Fibroblast of lung (primary cell): Measurements from ENCODE around the gene NCOA5. TPM values are rescaled to one million over a fixed set of nuclear protein-coding genes. Genes with fewer than 3 reads are reported as not detected.

Experiments used
- DNase-seq, 2 donors: peaks; one replicate each; pipeline versions ENCODE4 v3.0.0 to v3.0.0-alpha.2; 2010; ENCODE audit warnings: low read depth in 2 of 2
- H2AFZ ChIP-seq: 2 replicates; pipeline ENCODE4 v1.5.1; 2012; ENCODE audit warnings: low read length, control low read depth, inconsistent platforms
- H3K27ac ChIP-seq: 2 replicates; pipeline ENCODE4 v1.5.1; 2011; ENCODE audit warnings: low read length, control low read depth; ENCODE audit not compliant: insufficient read depth
- H3K27me3 ChIP-seq: 2 replicates; pipeline ENCODE4 v1.5.1; 2011; ENCODE audit warnings: mild to moderate bottlenecking, low read length; ENCODE audit not compliant: control insufficient read depth, insufficient read depth
- H3K36me3 ChIP-seq: 2 replicates; pipeline ENCODE4 v1.5.1; 2011; ENCODE audit warnings: low read length; ENCODE audit not compliant: control insufficient read depth, insufficient read depth
- H3K4me1 ChIP-seq: 2 replicates; pipeline ENCODE4 v1.5.1; 2011; ENCODE audit warnings: low read length; ENCODE audit not compliant: control insufficient read depth, insufficient read depth; ENCODE audit errors: extremely low read depth
- H3K4me2 ChIP-seq: 2 replicates; pipeline ENCODE4 v1.5.1; 2011; ENCODE audit warnings: low read length, control low read depth; ENCODE audit not compliant: insufficient read depth; ENCODE audit errors: extremely low read depth
- H3K4me3 ChIP-seq, 4 experiments: fragments of 200-600 bp in 1 of 4; sonication (generic) in 1 of 4; replicated peaks in 1 of 4; 2 replicates each; pipeline ENCODE4 v1.5.1; 2011 to 2016; ENCODE audit warnings: low read length in 4 of 4, low read depth in 3 of 4, mild to moderate bottlenecking in 3 of 4, control low read depth in 2 of 4, inconsistent platforms in 1 of 4, mixed read lengths in 1 of 4; ENCODE audit not compliant: insufficient read depth in 1 of 4; ENCODE audit errors: control extremely low read depth in 1 of 4
- H3K79me2 ChIP-seq: 2 replicates; pipeline ENCODE4 v1.5.1; 2012; ENCODE audit warnings: mild to moderate bottlenecking, low read length, inconsistent platforms; ENCODE audit not compliant: control insufficient read depth, insufficient read depth
- H3K9ac ChIP-seq: 2 replicates; pipeline ENCODE4 v1.5.1; 2011; ENCODE audit warnings: mild to moderate bottlenecking, low read length, control low read depth; ENCODE audit not compliant: insufficient read depth
- H3K9me3 ChIP-seq: 2 replicates; pipeline ENCODE4 v1.5.1; 2012; ENCODE audit warnings: low read depth, low read length; ENCODE audit not compliant: control insufficient read depth, insufficient read depth
- H4K20me1 ChIP-seq: 2 replicates; pipeline ENCODE4 v1.5.1; 2011; ENCODE audit warnings: low read length; ENCODE audit not compliant: control insufficient read depth, insufficient read depth; ENCODE audit errors: extremely low read depth
- CTCF ChIP-seq, 2 donors: IDR thresholded peaks in 1 of 2; conservative IDR thresholded peaks in 1 of 2; 1 replicate in 1 of 2; 2 replicates in 1 of 2; pipeline ENCODE4 v1.5.1; 2011 to 2012; ENCODE audit warnings: low read length in 2 of 2, control low read depth in 1 of 2, inconsistent platforms in 1 of 2, low read depth in 1 of 2, mild to moderate bottlenecking in 1 of 2
- EZH2 ChIP-seq: IDR thresholded peaks from 2 replicates; pipeline ENCODE4 v1.5.1; 2012; ENCODE audit warnings: low read length, control low read depth, mild to moderate bottlenecking; ENCODE audit errors: missing control alignments
- polyA plus RNA-seq, 2 donors: library from polyadenylated mRNA; depleted of rRNA in 1 of 2; stranded (reverse) in 1 of 2; unstranded in 1 of 2; fragments of >200 nt; gene quantifications; 2 replicates each; pipeline ENCODE4 v1.2.1, GENCODE V29; 2011 to 2012; ENCODE audit warnings: missing spikeins in 1 of 2
- total RNA-seq: library from RNA; depleted of rRNA; stranded (reverse); fragments of >200 nt; gene quantifications from 2 replicates; pipeline ENCODE4 v1.2.1, GENCODE V29; 2014

NCOA5 gene
- total and polyA plus RNA-seq, 2 donors (not counting 1 experiment from before 2014, with no cell fraction given) = 8.1 to 18.0 TPM

- H3K27ac ChIP-seq = no peak overlapping the region
- H3K79me2 ChIP-seq = no peaks in the 10 kb centered on the region
- H3K4me3 ChIP-seq = no peak overlapping the region
- peaks cover 9% of the 10 kb centered on the region for H3K27me3 ChIP-seq
- DNase-seq = no peak
- H3K36me3 ChIP-seq = no peaks in the 10 kb centered on the region
- no peak overlapping the region for H3K9ac ChIP-seq
- no peaks in the 10 kb centered on the region for H3K9me3 ChIP-seq
- H4K20me1 ChIP-seq = no peaks in the 10 kb centered on the region
- TF ChIP-seq CTCF (conservative IDR thresholded peaks at IDR 0.05 in 1 of 2, IDR thresholded peaks at IDR 0.05 in 1 of 2; ENCODE audit: low read depth in 1 of 2, low read length in 2 of 2) = no peak
- no peak for TF ChIP-seq EZH2
- H3K4me1 ChIP-seq = no peaks in the 10 kb centered on the region
- no peak overlapping the region for H2AFZ ChIP-seq
- H3K4me2 ChIP-seq = no peak overlapping the region
Observed at GRCh38 chr20:46104262-46104661, 14.5 kb upstream of the NCOA5 start.

GRCh38 chr20:46102940-46103339 lies 13.2 kb upstream of the NCOA5 start:
- H3K9ac ChIP-seq = no peak overlapping the region
- H2AFZ ChIP-seq = no peak overlapping the region
- no peaks in the 10 kb centered on the region for H3K79me2 ChIP-seq
- no peak overlapping the region for H3K27ac ChIP-seq
- H4K20me1 ChIP-seq = no peaks in the 10 kb centered on the region
- H3K9me3 ChIP-seq = no peaks in the 10 kb centered on the region
- H3K4me1 ChIP-seq = no peaks in the 10 kb centered on the region
- no peak overlapping the region for H3K4me3 ChIP-seq
- no peak overlapping the region for H3K4me2 ChIP-seq
- no peaks in the 10 kb centered on the region for H3K36me3 ChIP-seq
- TF ChIP-seq CTCF (conservative IDR thresholded peaks at IDR 0.05 in 1 of 2, IDR thresholded peaks at IDR 0.05 in 1 of 2; ENCODE audit: low read depth in 1 of 2, low read length in 2 of 2) = no peak
- TF ChIP-seq EZH2 = no peak
- no peak for DNase-seq
- H3K27me3 ChIP-seq = peaks cover 19% of the 10 kb centered on the region

GRCh38 chr20:46101957-46102356 lies 12.2 kb upstream of the NCOA5 start:
- Histone ChIP-seq H3K4me1 (no peaks in the 10 kb centered on the region), H3K4me3 (no peak overlapping the region), H3K36me3 (no peaks in the 10 kb centered on the region), H2AFZ (no peak overlapping the region), H3K4me2 (no peak overlapping the region), H4K20me1 (no peaks in the 10 kb centered on the region), H3K79me2 (no peaks in the 10 kb centered on the region), H3K27ac (no peak overlapping the region), H3K27me3 (peaks cover 21% of the 10 kb centered on the region), H3K9me3 (no peaks in the 10 kb centered on the region), H3K9ac (no peak overlapping the region)
- no peak for DNase-seq
- TF ChIP-seq EZH2 (no peak), CTCF (conservative IDR thresholded peaks at IDR 0.05 in 1 of 2, IDR thresholded peaks at IDR 0.05 in 1 of 2; ENCODE audit: low read depth in 1 of 2, low read length in 2 of 2) (no peak)
